Naive thymus-derived CD8-positive, alpha-beta T cell (primary cell): ENCODE results near the gene FAM72D. TPM values are rescaled to one million over a fixed set of nuclear protein-coding genes. Genes with fewer than 3 reads are reported as not detected.
"Not testable (repeated sequence)": the region's sequence is repeated elsewhere in the genome, so short reads cannot be mapped to it uniquely, and the experiment has no call there.

ENCODE experiments used
- ATAC-seq, 2 donors: fragments of 150-1000 bp; cut with Tn5 transposase in 1 of 2; sonication (Bioruptor Pico), chemical (Tn5 transposase) in 1 of 2; 1 replicate in 1 of 2; 2 replicates in 1 of 2; pipeline ENCODE4 v1.10.0; 2021; ENCODE audit warnings: mild to moderate bottlenecking in 2 of 2, moderate library complexity in 2 of 2
- POLR2A ChIA-PET: fragments of 350-600 bp; sonication (Branson Sonifier 250); formaldehyde crosslinking; loops from one replicate; lab custom pipeline; 2021; ENCODE audit warnings: antibody characterized with exemption; lab: Charles Lee
- DNase-seq, 10 donors: peaks; one replicate each; pipeline versions ENCODE4 v3.0.0 to v3.0.0-alpha.2; 2020 to 2022
- H3K27ac Mint-ChIP-seq, 10 donors: one replicate each; pipeline ENCODE4 v1.8.0; 2020 to 2022; ENCODE audit warnings: mild to moderate bottlenecking in 10 of 10, mixed read lengths in 10 of 10, moderate library complexity in 4 of 10, inconsistent platforms in 1 of 10
- H3K27me3 Mint-ChIP-seq, 5 donors: one replicate each; pipeline ENCODE4 v1.8.0; 2021 to 2022; ENCODE audit warnings: mixed read lengths in 5 of 5
- H3K36me3 Mint-ChIP-seq, 3 donors: one replicate each; pipeline ENCODE4 v1.8.0; 2020 to 2022; ENCODE audit warnings: mixed read lengths in 3 of 3, mild to moderate bottlenecking in 2 of 3, inconsistent platforms in 1 of 3
- H3K4me1 Mint-ChIP-seq, 4 donors: one replicate each; pipeline ENCODE4 v1.8.0; 2021 to 2022; ENCODE audit warnings: mixed read lengths in 4 of 4
- H3K4me3 Mint-ChIP-seq, 10 donors: one replicate each; pipeline ENCODE4 v1.8.0; 2020 to 2022; ENCODE audit warnings: mild to moderate bottlenecking in 10 of 10, mixed read lengths in 10 of 10, moderate library complexity in 6 of 10, inconsistent platforms in 1 of 10
- H3K9me3 Mint-ChIP-seq, 9 donors: one replicate each; pipeline ENCODE4 v1.8.0; 2020 to 2022; ENCODE audit warnings: mixed read lengths in 9 of 9, mild to moderate bottlenecking in 3 of 9, inconsistent platforms in 1 of 9, moderate library complexity in 1 of 9
- polyA plus RNA-seq, 3 donors: library from polyadenylated mRNA; unstranded; fragments of 300-500 nt; fragmentation: Illumina TruSeq; gene quantifications; one replicate each; pipeline ENCODE4 v1.2.3, GENCODE V29; 2021
- total RNA-seq, 8 experiments: library from RNA in 2 of 8; stranded (reverse) in 2 of 8; gene quantifications; one replicate each; pipeline ENCODE4 v1.2.3 and lab custom pipeline; 2021 to 2026

Gene FAM72D
- total and polyA plus RNA-seq, 5 experiments from 2014 or later = 0.31 TPM; not detected in 4

GRCh38 chr1:145112703-145113102 lies 16.9 kb downstream of the FAM72D start:
- POLR2A ChIA-PET, H3K36me3 Mint-ChIP-seq, H3K4me1 Mint-ChIP-seq, ATAC-seq, DNase-seq, H3K27ac Mint-ChIP-seq, H3K9me3 Mint-ChIP-seq, H3K27me3 Mint-ChIP-seq, H3K4me3 Mint-ChIP-seq: not testable (repeated sequence)

- H3K9me3 Mint-ChIP-seq, H3K27ac Mint-ChIP-seq, POLR2A ChIA-PET, H3K27me3 Mint-ChIP-seq, H3K36me3 Mint-ChIP-seq, H3K4me3 Mint-ChIP-seq, H3K4me1 Mint-ChIP-seq, ATAC-seq, DNase-seq: not testable (repeated sequence)
Measured at GRCh38 chr1:145114560-145115057, 18.8 kb downstream of the FAM72D start.

GRCh38 chr1:145115587-145116493 lies 20.1 kb downstream of the FAM72D start:
- POLR2A ChIA-PET, DNase-seq, H3K4me1 Mint-ChIP-seq, ATAC-seq, H3K27ac Mint-ChIP-seq, H3K9me3 Mint-ChIP-seq, H3K36me3 Mint-ChIP-seq, H3K4me3 Mint-ChIP-seq, H3K27me3 Mint-ChIP-seq: not testable (repeated sequence)

- H3K27me3 Mint-ChIP-seq, ATAC-seq, H3K4me3 Mint-ChIP-seq, DNase-seq, H3K4me1 Mint-ChIP-seq, POLR2A ChIA-PET, H3K27ac Mint-ChIP-seq, H3K9me3 Mint-ChIP-seq, H3K36me3 Mint-ChIP-seq: not testable (repeated sequence)
Measured at GRCh38 chr1:145119842-145120241, 24.1 kb downstream of the FAM72D start.

GRCh38 chr1:145122344-145123061 lies 26.7 kb downstream of the FAM72D start:
- H3K9me3 Mint-ChIP-seq = not testable (repeated sequence)

GRCh38 chr1:145123062-145123395 lies 27.3 kb downstream of the FAM72D start:
- not testable (repeated sequence) for DNase-seq, H3K4me3 Mint-ChIP-seq, H3K27me3 Mint-ChIP-seq

More at GRCh38 chr1:145122344-145123061, 26.7 kb downstream of the FAM72D start:
- POLR2A ChIA-PET, H3K27me3 Mint-ChIP-seq, DNase-seq, ATAC-seq, H3K4me3 Mint-ChIP-seq, H3K36me3 Mint-ChIP-seq, H3K4me1 Mint-ChIP-seq, H3K27ac Mint-ChIP-seq: not testable (repeated sequence)

GRCh38 chr1:145123992-145124641 lies 28.3 kb downstream of the FAM72D start:
- H3K4me1 Mint-ChIP-seq, H3K36me3 Mint-ChIP-seq, H3K27ac Mint-ChIP-seq, H3K27me3 Mint-ChIP-seq, H3K4me3 Mint-ChIP-seq, POLR2A ChIA-PET, H3K9me3 Mint-ChIP-seq, DNase-seq: not testable (repeated sequence)
- ATAC-seq = peak; percentile 63 to 68

More at GRCh38 chr1:145123062-145123395, 27.3 kb downstream of the FAM72D start:
- ATAC-seq, H3K36me3 Mint-ChIP-seq, H3K9me3 Mint-ChIP-seq, H3K27ac Mint-ChIP-seq, H3K4me1 Mint-ChIP-seq, POLR2A ChIA-PET: not testable (repeated sequence)

- H3K27ac Mint-ChIP-seq, H3K36me3 Mint-ChIP-seq, H3K27me3 Mint-ChIP-seq, DNase-seq, H3K4me3 Mint-ChIP-seq, POLR2A ChIA-PET, ATAC-seq, H3K9me3 Mint-ChIP-seq, H3K4me1 Mint-ChIP-seq: not testable (repeated sequence)
Measured at GRCh38 chr1:145125112-145125511, 29.3 kb downstream of the FAM72D start.

GRCh38 chr1:145127144-145127543 lies 31.4 kb downstream of the FAM72D start:
- H3K36me3 Mint-ChIP-seq, ATAC-seq, H3K27me3 Mint-ChIP-seq, POLR2A ChIA-PET, DNase-seq, H3K4me3 Mint-ChIP-seq, H3K27ac Mint-ChIP-seq, H3K4me1 Mint-ChIP-seq, H3K9me3 Mint-ChIP-seq: not testable (repeated sequence)

- H3K27me3 Mint-ChIP-seq, POLR2A ChIA-PET, H3K27ac Mint-ChIP-seq, H3K4me1 Mint-ChIP-seq, H3K9me3 Mint-ChIP-seq, ATAC-seq, DNase-seq, H3K4me3 Mint-ChIP-seq, H3K36me3 Mint-ChIP-seq: not testable (repeated sequence)
Measured at GRCh38 chr1:145128697-145129469, 33.1 kb downstream of the FAM72D start.

GRCh38 chr1:145134476-145134875 lies 38.7 kb downstream of the FAM72D start:
- H3K36me3 Mint-ChIP-seq, H3K4me3 Mint-ChIP-seq, H3K27ac Mint-ChIP-seq, H3K4me1 Mint-ChIP-seq, DNase-seq, H3K27me3 Mint-ChIP-seq, POLR2A ChIA-PET, ATAC-seq, H3K9me3 Mint-ChIP-seq: not testable (repeated sequence)

- H3K27ac Mint-ChIP-seq, DNase-seq, H3K27me3 Mint-ChIP-seq, H3K36me3 Mint-ChIP-seq, H3K4me3 Mint-ChIP-seq, H3K9me3 Mint-ChIP-seq, POLR2A ChIA-PET, H3K4me1 Mint-ChIP-seq, ATAC-seq: not testable (repeated sequence)
Measured at GRCh38 chr1:145140549-145140948, 44.8 kb downstream of the FAM72D start.
